Right lobe of liver (tissue), 6 donors: ENCODE data around the gene SEPTIN8. TPM values are rescaled to one million over a fixed set of nuclear protein-coding genes. Genes with fewer than 3 reads are reported as not detected.

Experiments used
- ATAC-seq, 4 donors: fragments of 200-7000 bp; cut with Tn5 transposase; one replicate each; pipeline ENCODE4 v1.9.1; 2020; ENCODE audit warnings: mild to moderate bottlenecking in 4 of 4, moderate library complexity in 4 of 4
- DNase-seq, 3 donors: peaks; one replicate each; pipeline ENCODE4 v3.0.0-alpha.2; 2020
- H3K27ac ChIP-seq, 3 donors: fragments of 200-600 bp; one replicate each; pipeline ENCODE4 v1.8.0; 2022
- H3K27me3 ChIP-seq, 2 donors: fragments of 200-600 bp; one replicate each; pipeline ENCODE4 v1.8.0; 2022
- H3K36me3 ChIP-seq, 4 donors: fragments of 200-600 bp; sonication (generic) in 1 of 4; one replicate each; pipeline versions ENCODE4 v1.5.1 to v1.8.0; 2017 to 2022; ENCODE audit warnings: control low read depth in 1 of 4
- H3K4me1 ChIP-seq, 4 donors: fragments of 200-600 bp; sonication (generic) in 1 of 4; one replicate each; pipeline versions ENCODE4 v1.5.1 to v1.8.0; 2017 to 2022; ENCODE audit warnings: control low read depth in 1 of 4
- H3K4me3 ChIP-seq, 3 donors: fragments of 200-600 bp; one replicate each; pipeline ENCODE4 v1.8.0; 2022
- H3K9me3 ChIP-seq, 4 donors: fragments of 200-600 bp; sonication (generic) in 1 of 4; one replicate each; pipeline versions ENCODE4 v1.5.1 to v1.8.0; 2017 to 2022; ENCODE audit warnings: control low read depth in 1 of 4
- CTCF ChIP-seq, 4 donors: fragments of 200-600 bp in 3 of 4; fragments of 450-650 bp in 1 of 4; IDR thresholded peaks; one replicate each; pipeline versions ENCODE4 v1.5.1 to v1.8.0; 2016 to 2022; ENCODE audit warnings: antibody characterized with exemption in 4 of 4, mild to moderate bottlenecking in 2 of 4
- POLR2A ChIP-seq: fragments of 450-650 bp; IDR thresholded peaks from one replicate; pipeline ENCODE4 v1.6.1; 2017; ENCODE audit warnings: antibody characterized with exemption, mild to moderate bottlenecking
- whole genome bisulfite sequencing: methylation state at CpG from one replicate; pipeline ENCODE4 v1.1.6; 2018; ENCODE audit warnings: low coverage, low lambda C conversion rate; ENCODE audit not compliant: insufficient coverage; ENCODE audit errors: missing lambda C conversion rate; 5-methylcytosine and 5-hydroxymethylcytosine counted together
- intact Hi-C, 2 donors: fragments of 100-400 bp; cut with DNase I; formaldehyde crosslinking; loops; one replicate each; pipeline versions ENCODE4 v1.11.2 to v1.14.1; 2022
- long read RNA-seq: library from polyadenylated mRNA; unstranded; transcript quantifications from one replicate; pipeline ENCODE4 v2.0.0, GENCODE V29; 2019
- total RNA-seq, 6 experiments: library from RNA; depleted of rRNA in 2 of 6; stranded (reverse); fragments of >200 nt in 2 of 6; fragmentation: NEBNext Ultra II Directional in 3 of 6; extraction: Animal tissue kit (Norgen Biotek cat#: 25700) in 3 of 6; gene quantifications; one replicate each; pipeline versions ENCODE4 v1.1.0 to v1.2.4, GENCODE V29; 2016 to 2023
- donor health status: DM: no; HTN: yes; CAD: no.
- donor health status: DM: no; HTN: no; CAD: no.
- donor health status: DM: no; HTN: no; CAD: no.
- donor health status: DM: no; HTN: yes; CAD: no.
- donor health status: DM: no; HTN: yes; CAD: no.

SEPTIN8 gene
- total RNA-seq: 10 to 100 TPM in 5 of 6 experiments, 1 to 10 TPM in 1; 8.0 to 15.9 (median 13.3) TPM
- long read RNA-seq, partial matches to known transcripts: 0 of 2 reads
- long read RNA-seq, other reads (novel, unspliced or antisense): 2 of 2 reads

- peaks cover 0 to 5% (median 0%) of the 10 kb centered on the region in 4 donors for H3K4me1 ChIP-seq
- WGBS: 32% methylated on average over 7 of the region's 82 CpGs
- DNase-seq: peak; percentile 60 to 67 (median 61)
Measured at GRCh38 chr5:132777209-132778069, at the start of gene SEPTIN8. TSS of gene SEPTIN8 (minus strand) at chr5:132777239. CDS start at chr5:132777137, 102 bp downstream.

GRCh38 chr5:132826424-132827082 lies 49.5 kb upstream of the SEPTIN8 start:
- intact Hi-C loops: loop anchor here (5.0 to 10.0 kb wide), 2 partner anchors 41 to 58 kb away; partner anchors contain the start of genes GDF9 (in 1 of the 2) and UQCRQ (in 1 of the 2)
- TF ChIP-seq POLR2A (no peak), CTCF (IDR thresholded peaks at IDR 0.05) (no peak)
- no peaks in the 10 kb centered on the region for H3K9me3 ChIP-seq
- peaks cover 0 to 47% (median 9%) of the 10 kb centered on the region in 4 donors for H3K4me1 ChIP-seq
- 60% methylated on average over 2 of the region's 6 CpGs for WGBS
- ATAC-seq (peak in 1 of 4 donors; percentile 0), DNase-seq (peak in 1 of 3 donors; percentile 25)
- H3K36me3 ChIP-seq: peaks cover 0 to 26% (median 11%) of the 10 kb centered on the region in 4 donors
- peak overlapping the region in 2 of 3 donors; percentile 21 to 51 for H3K27ac ChIP-seq
- no peak overlapping the region for H3K4me3 ChIP-seq
- H3K27me3 ChIP-seq: no peaks in the 10 kb centered on the region

More at GRCh38 chr5:132777209-132778069, at the start of gene SEPTIN8:
- peak within 1 kb of the TSS; percentile 78 to 93 (median 78) for H3K4me3 ChIP-seq
- intact Hi-C loops: no loop called here
- peak within 1 kb of the TSS; percentile 40 to 55 (median 51) for H3K27ac ChIP-seq
- no peaks in the 10 kb centered on the region for H3K27me3 ChIP-seq
- H3K36me3 ChIP-seq: no peaks in the 10 kb centered on the region
- ATAC-seq: peak; percentile 77 to 82 (median 78)
- TF ChIP-seq CTCF (IDR thresholded peaks at IDR 0.05): no peak
- TF ChIP-seq POLR2A: no peak
- no peaks in the 10 kb centered on the region for H3K9me3 ChIP-seq

GRCh38 chr5:132825834-132826391 lies 48.9 kb upstream of the SEPTIN8 start:
- H3K4me1 ChIP-seq: peaks cover 0 to 41% (median 6%) of the 10 kb centered on the region in 4 donors
- TF ChIP-seq CTCF (IDR thresholded peaks at IDR 0.05): no peak
- TF ChIP-seq POLR2A: no peak
- H3K36me3 ChIP-seq: peaks cover 0 to 26% (median 11%) of the 10 kb centered on the region in 4 donors
- peak overlapping the region in 2 of 3 donors; percentile 21 to 51 for H3K27ac ChIP-seq
- no CpG with 5 or more reads among the region's 43 CpGs for WGBS
- H3K4me3 ChIP-seq: peak overlapping the region in 1 of 3 donors; percentile 7
- ATAC-seq (no peak), DNase-seq (peak in 1 of 3 donors; percentile 33)
- intact Hi-C loops: loop anchor here (5.0 to 10.0 kb wide), 2 partner anchors 41 to 59 kb away; partner anchors contain the start of genes GDF9 (in 1 of the 2) and UQCRQ (in 1 of the 2)
- H3K9me3 ChIP-seq: no peaks in the 10 kb centered on the region
- H3K27me3 ChIP-seq: no peaks in the 10 kb centered on the region
